CD1c-positive myeloid dendritic cell (primary cell): ENCODE results near the gene AIG1.
"Not testable (repeated sequence)": the region's sequence is repeated elsewhere in the genome, so short reads cannot be mapped to it uniquely, and the experiment has no call there.

ENCODE experiments used
- DNase-seq: peaks from one replicate; pipeline ENCODE4 v3.0.0-alpha.2; 2016; ENCODE audit errors: extremely low spot score

Gene AIG1

DNA sequence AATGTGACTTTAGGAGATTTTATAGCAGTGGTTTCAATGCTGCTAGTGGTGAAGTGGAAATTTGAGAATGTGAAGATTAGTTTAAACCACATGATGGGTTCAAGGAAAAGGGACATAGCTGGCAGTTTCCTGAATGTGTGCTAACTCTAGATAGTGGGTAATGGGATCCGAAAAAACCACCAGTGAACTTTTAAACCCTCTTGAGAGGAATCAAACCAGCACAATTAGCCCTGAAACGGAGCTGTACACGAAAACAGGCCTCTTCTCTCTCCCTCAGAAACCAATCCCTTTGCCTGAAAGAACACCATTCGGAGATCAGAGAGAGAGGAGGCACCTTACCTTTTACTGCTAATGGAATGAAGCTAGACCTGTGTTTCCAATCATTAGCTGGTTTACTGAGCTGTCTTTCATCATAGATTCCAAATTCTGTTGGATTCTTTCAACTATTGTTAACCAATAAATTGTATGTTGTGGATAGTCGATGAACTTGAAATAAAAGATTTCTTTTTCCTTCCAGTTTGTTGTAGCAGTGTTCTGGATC lies 103.9 kb downstream of the AIG1 start:
- DNase-seq: no peak

DNA sequence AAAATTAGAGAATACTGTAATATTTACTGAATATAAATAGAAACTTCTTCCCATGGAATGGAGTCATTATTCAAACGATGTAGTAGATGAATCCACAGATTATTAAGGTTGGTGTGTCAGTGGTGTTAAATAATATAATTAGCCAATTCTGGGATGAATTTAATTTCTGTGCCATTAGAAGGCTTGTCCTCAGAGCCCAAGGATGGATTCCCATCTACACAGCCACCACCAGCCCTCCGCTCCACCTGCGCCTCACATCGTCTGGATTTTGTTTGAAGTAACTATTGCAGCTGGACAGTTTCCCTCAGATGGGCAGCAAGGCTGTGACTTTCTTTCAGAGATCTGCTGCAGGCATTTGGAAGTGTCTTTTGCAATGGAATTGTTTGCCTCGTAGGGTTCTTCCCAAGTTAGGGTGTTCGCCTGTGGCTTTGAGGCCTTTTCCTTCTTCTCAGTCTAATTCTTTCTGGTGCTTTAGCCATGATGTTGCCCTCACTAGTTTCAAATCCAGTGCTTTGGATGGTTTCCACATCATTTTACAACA lies 104.7 kb downstream of the AIG1 start:
- DNase-seq: no peak

DNA sequence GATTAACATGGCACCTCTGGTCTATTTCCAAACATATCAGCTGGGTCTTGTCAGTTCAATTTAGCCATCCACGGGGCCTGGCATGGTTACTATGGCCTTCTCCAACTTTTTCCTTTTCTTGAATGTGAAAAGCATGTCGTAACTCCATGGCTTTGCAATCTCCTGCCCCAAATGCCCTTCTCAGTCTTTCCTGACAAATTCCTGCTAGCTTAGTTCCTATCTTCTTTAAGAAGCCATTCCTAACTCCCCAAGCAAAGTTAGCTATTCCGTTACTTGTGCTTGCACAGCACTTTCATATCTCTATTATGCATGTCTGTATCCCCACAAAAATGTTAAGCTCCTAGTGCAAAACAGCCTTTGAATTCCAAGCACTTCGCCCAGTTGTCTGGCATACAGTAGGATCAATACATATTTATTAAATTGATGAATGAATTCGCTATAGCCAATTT lies 105.6 kb downstream of the AIG1 start:
- no peak for DNase-seq

DNA sequence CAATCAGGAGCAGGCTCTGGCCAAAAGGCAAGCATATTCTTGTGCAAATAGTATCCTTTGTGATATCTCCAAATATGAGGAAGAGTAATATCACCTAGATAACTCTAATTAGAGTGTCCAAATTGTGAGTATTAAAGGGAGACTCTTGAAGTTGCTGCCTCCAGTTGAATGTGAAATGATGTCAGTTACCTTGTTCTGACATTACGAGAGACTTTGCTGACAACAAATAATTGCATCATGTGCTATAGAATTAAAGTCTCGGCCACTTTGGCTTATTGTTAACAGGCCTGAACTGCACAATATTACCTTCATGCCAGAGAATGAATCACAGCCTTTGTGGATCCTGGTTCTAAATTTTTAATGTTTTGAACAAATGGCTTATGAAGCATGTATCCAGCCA lies 106.5 kb downstream of the AIG1 start:
- DNase-seq: no peak

DNA sequence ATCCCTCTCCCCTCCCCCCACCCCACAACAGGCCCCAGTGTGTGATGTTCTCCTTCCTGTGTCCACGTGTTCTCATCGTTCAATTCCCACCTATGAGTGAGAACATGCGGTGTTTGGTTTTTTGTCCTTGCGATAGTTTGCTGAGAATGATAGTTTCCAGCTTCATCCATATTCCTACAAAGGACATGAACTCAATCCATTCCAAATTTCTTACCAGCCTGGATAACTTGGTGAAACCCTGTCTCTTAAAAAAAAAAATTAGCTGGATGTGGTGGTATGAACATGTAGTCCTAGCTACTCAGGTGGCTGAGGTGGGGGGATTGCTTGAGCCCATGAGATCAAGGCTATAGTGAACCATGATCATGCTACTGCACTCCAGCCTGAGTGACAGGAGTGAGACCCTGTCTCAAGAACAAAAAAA lies 107.7 kb downstream of the AIG1 start:
- DNase-seq: not testable (repeated sequence)

DNA sequence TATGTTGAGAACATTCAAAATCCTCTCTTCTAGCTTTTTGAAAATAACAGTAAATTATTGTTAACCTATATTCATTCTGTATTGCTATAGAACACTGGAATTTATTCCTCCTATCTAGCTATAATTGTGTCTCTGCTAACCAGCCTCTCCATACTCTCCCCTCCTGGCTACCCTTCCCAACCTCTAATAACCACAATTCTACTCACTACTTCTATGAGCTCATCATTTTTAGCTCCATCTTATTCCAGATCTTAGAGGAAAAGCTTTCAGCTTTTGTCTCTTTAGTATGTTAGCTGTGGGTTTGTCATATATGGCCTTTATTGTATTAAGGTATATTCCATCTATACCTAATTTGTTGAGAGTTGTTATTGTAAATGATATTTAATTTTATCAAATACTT lies 108.8 kb downstream of the AIG1 start:
- no peak for DNase-seq

DNA sequence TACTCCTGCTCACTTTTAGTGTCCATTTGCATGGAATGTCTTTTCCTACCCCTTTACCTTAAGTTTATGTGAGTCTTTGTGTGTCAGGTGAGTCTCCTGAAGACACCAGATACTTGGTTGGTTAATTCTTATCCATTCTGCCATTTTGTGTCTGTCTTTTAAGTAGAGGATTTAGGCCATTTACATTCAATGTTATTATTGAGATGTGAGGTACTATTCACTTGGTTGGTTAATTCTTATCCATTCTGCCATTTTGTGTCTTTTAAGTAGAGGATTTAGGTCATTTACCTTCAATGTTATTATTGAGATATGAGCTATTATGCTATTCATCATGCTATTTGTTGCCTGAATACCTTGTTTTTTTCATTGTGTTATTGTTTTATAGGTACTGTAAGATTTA lies 113.8 kb downstream of the AIG1 start:
- no peak for DNase-seq

DNA sequence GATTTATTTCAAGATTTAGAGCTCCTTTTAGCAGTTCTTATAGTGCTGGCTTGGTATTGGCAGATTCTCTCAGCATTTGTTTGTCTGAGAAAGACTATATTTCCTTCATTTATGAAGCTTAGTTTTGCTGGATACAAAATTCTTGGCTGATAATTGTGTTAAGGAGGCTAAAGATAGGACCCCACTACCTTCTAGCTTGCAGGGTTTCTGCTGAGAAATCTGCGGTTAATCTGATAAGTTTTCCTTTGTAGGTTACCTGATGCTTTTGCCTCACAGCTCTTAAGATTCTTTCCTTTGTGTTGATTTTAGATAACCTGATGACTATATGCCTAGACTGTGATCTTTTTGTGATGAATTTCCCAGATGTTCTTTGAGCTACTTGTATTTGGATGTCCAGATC lies 114.3 kb downstream of the AIG1 start:
- no peak for DNase-seq

DNA sequence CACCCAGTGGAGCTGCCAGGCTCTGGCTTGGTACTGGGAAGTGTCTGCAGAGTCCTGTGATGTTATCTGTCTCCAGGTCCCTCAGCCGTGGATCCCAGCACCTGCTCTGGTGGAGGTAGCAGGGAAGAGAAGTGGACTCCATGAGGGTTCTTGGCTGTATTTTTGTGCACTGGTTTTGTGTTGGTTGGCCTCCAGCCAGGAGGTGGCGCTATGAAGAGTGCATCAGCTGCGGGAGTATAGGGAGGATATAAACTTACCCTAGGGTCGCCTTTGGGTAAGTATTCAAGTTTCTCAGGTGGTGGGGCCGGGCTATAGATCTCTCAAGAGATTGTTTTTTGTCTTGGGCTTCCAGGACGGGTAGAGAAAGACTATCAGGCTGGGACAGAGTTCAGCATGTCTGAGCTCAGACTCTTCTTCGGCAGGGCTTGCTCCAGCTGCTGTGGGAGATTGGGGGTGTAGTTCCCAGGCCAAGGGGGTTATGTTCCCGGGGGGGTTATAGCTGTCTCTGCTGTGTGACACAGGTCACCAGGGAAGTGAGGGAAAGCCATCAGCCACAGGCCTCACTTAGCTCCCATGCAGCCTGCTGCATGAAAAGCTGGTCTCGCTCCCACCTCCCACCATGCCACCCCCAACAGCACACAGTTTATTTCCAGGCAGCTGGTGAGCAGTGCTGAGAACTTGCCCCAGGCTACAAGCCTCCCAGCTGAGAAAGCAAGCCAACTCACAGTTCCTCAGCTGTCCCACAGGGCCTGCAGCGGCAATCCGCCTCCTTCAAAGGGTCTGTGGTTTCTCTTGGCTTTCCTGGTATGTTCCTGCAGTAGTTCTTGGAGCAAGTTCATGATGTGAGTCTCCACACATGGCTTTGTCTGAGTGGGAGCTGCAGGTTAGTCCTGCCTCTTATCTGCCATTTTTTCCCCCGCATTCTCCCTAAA lies 115.7 kb downstream of the AIG1 start:
- DNase-seq: no peak

DNA sequence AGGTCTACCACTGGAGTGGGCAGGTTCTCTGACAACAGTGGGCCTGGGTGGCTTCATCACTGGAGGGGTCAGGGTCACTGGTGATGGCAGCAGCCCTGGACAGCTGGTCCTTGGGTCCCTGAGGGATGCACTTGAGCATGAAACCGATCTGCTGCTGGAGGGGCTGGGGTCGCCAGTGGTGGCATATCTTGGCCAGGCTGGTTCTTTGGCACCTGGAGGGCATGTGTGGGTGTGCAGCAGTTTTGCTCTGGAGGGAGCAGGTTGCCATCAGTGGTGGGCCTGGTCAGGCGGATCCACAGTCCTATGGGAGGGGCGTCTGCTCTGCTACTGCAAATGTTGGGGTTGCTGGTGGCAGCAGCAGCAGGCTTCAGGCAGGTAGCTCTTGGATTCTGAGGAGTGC lies 117.0 kb downstream of the AIG1 start:
- DNase-seq: no peak

DNA sequence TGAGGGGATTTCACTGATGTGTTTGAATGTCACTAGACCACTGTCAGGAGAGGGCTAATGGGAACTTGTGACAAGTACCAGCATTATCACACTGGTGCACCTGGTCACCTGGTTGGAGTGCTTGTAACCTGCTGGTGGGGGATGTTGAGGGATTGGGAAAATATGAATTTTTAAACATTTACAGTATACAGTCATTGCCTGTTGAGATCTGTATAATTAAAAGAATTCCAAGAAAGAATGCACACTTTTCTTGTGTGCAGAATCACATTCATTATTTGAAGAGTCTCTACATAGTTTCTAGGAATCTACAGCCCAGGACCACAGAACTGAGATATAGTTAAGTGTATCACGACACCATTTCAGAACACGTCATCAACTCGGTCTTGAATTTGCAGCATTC lies 118.4 kb downstream of the AIG1 start:
- no peak for DNase-seq

DNA sequence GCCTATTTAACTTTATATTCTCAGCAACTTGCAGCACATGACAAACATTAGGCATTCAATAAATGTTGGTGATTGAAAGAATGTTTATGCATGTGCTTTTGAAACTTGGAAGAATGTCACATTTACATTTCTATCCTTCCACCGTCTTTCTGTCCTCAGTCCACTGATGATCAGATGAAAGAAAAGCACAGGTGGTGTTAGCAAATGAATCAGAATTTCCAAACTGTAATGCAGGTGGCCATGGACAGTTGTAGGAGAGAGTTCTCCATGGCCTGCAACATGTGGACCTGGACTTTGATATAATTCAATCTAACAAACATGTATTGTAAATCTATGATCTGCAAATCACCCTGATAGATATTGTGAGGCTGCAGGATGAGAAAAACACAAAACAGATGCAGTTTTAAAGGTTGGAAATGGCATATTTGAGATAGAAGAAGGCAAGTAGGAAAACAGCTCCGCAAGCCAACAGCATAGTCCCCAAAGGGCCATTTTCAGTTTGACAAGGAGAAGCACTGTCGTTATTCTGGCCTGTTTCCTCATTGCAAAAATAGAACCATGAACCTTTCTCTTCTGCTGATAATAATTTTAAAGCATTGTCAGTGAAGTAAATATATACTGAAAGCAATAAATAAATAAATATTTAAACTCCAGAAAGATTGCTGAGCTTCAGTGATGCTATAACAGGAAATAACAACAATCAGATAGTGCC lies 119.4 kb downstream of the AIG1 start:
- no peak for DNase-seq

DNA sequence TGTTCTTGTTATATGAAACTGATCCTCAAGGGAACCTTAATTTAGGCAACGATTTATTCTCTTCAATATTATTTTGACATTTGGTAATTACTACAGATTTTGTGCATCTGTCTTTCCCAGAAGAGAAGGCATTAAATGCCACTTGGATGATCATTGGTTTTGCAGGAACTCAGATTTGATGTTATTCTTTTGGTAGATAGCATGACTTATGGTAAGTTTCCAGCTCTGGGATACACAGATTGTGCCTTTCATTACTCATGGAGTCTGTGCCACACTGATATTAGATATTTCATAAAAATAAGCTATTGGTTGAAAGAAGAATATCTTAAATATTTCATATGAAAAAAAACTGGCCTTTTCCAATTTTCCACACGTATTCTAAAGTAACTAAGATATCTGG lies 120.1 kb downstream of the AIG1 start:
- DNase-seq: no peak

DNA sequence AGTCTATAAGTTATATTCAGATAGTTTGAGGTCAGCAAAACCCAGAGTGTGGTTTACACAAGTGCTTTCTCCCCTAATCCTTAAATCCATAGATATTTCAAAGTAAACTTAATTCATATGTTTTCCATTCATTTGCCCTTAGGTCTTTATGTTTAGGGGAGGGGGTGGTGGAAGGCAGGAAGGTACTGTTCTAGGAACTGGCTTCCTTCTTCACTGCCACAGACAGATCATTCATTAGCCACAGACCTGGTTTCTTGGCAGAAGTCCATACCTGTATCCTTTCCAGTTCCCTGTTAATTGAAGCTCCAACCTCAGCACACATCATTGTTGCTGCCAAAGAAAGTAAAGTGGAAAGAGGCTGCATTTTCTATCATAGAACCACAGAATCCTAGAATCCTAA lies 123.0 kb downstream of the AIG1 start:
- no peak for DNase-seq

DNA sequence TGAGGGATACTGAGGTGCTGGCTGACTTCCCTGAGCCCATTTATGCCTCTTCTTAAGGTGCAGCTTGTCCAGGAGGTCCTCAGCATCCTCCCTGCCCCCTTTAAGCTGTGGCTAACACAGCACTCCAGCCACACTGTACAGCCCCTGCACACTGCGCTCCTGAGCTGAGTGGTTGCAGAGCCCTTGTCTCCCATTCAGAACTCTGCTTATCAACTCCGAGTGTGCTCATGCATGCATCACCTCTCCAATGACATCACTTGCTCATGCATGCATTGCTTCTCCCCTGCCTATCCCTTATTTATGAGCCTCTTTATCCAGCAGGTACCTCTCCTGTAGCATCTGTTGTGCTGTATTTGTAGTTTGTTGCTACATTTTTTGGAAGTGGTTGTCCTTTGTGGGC lies 124.6 kb downstream of the AIG1 start:
- no peak for DNase-seq

DNA sequence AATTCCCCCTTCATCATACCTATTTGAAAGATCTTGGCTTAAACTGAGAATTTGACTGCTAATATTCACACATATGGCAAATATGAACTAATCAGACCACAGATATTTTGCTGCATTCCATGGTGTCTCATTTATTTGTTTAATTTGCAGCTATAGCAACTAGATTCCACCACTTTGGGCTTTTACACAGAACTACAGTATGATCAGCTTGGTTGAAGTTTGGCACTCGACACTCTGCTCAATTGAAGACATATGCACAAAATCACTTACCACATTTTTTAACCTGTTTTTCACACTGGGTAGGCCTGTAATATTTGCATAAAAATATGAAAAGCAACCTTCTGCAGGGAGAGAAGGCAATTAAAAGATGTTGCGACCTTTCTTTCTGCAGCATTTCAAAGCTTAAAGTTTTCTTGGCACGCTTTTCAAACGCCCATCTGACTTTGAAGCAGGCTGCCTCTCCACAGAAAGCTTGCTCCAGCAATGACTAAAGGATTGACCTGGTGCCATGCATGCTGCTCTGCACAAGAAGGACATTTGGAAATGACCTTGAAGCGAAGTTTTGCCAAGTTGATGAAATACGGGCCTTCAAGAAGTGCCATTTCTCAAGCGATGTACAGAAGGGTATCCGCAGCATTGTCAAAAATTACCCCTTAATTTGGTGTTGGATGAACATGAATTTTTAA lies 126.7 kb downstream of the AIG1 start:
- DNase-seq: no peak

DNA sequence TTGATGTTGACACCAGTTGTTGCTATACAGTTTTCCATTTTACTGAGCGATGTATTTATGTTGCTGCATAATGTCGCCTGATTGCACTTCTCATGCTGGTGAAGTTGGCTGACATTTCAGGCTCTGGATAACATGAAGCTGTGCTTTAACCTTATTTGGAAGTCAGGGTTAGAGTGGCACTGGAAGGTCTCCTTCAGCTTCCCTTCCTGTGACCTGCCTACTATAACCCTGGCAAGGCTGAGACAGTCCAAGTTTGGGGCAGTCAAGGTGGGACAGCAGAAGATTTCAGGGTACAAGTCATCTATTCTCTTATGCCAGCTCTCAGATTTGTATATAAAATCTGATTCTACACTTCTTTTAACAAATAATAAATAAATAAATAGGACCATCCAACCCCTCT lies 127.6 kb downstream of the AIG1 start:
- DNase-seq: no peak

DNA sequence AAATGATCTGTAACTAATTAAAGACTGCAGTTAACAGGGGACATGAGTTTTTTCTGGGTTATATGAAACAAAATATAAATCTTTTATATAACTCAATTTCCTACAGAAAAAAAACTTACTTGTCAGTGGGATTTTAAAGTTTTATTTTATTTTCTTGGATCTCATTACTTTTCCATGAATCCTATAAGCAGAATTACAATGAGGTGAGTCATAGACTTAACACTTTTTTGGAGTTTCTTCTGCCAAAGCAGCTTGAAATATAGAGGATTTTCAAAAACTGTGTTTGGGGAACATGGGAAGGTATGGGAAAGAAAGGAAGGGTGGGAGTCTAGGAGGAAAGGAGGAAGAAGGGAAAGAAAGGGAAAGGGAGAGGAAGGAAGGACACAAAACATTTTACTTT lies 130.7 kb downstream of the AIG1 start:
- DNase-seq: no peak

DNA sequence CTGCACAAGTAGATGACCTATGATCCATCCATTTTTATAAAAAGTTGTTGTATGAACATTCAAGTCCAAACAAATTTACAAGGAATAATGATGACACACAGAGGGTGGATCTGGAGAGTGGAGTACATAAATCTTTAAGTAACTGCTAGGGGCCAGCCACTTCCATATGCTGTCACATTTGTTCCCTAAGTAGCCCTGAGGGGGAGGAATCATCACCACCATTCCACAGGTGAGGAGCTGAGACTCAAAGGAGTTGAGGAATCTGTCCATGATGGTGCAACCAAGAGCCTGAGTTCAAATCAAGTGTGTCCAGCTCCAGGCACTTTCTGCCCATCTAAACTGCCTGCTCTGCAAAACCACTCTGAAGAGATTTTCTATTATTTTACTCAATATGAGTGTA lies 132.1 kb downstream of the AIG1 start:
- no peak for DNase-seq

DNA sequence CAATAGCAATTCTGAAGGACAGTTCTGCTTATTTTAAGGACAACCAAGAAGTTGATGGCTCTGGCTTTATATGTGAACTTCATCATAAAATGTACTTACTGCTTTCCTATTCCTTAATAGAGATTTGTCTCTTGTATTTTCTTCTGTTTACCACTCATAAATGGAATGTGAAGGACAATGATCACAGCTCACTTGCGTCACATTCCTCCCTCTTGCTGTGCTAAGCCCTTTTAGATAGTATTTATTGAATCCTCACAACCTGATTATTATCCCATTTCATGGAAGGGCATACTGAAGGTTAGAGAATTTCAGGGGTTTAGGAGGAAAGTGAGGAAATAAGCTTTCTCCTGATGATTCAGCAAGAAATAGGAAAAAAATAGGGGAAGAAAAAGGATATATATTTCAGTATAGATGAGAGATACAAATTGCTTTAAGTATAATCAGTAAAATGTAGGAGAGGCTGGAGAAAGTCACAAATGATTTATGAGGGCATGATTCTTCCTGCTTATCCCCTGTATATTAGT lies 132.9 kb downstream of the AIG1 start:
- DNase-seq: no peak

DNA sequence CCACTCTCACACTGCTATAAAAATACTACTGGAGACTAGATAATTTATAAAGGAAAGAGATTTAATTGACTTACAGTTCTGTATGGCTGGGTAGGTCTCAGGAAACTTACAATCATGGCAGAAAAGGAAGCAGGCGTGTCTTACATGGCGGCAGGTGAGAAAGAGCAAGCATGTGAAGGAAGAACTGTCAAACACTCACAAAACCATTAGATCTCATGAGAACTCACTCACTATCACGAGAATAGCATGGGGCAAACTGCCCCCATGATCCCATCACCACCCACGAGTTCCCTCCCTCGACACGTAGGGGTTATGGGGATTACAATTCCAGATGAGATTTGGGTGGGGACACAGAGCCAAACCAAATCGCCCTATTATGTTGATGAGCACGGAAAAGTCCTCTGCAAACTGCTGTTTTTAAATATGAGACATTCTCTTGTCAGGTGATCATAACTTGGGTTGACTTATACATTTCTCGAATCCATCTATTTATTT lies 133.5 kb downstream of the AIG1 start:
- no peak for DNase-seq
